ENCODE measurements around the gene MICA.

DNA sequence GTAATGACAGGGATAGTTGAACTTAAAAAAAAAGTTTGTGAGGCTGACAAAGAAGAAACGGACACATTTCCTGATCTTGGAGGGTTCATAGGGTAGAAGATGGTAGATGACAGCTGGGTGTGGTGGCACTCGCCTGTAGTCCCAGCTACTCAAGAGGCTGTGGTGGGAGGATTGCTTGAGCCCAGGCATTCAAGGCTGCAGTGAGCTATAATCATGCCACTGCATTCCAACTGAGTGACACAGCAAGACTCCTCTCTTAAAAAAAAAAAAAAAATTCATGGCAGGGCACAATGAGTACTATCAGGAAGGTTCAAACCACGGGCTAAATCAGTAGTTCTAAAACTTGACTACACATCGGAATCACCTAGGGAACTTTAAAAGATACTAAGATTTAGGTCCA, 2.0 kb upstream of the MICA start:
- TF ChIP-seq CTCF (IDR thresholded peaks at IDR 0.05): no peak
- TF ChIP-seq POLR2A (IDR thresholded peaks at IDR 0.05): peak in 2 of 3 donors; percentile 39 to 71

Data from body of pancreas (tissue), 4 donors.